ENCODE results near the gene TCF12.

The TCF12 gene

GRCh38 chr15:57319919-57320560 is 401.6 kb downstream of the TCF12 start:
- no peak for TF ChIP-seq CTCF (IDR thresholded peaks at IDR 0.05; ENCODE audit: control insufficient read depth, extremely low read depth, insufficient read depth)
- no peak for DNase-seq (ENCODE audit: low read depth)
- no peak overlapping the region for H3K4me3 ChIP-seq (ENCODE audit: low read depth, low read length)

GRCh38 chr15:57320631-57321220 is 402.3 kb downstream of the TCF12 start:
- H3K4me3 ChIP-seq (ENCODE audit: low read depth, low read length) = no peak overlapping the region
- TF ChIP-seq CTCF (IDR thresholded peaks at IDR 0.05; ENCODE audit: control insufficient read depth, extremely low read depth, insufficient read depth) = no peak
- no peak for DNase-seq (ENCODE audit: low read depth)

- TF ChIP-seq CTCF (IDR thresholded peaks at IDR 0.05; ENCODE audit: control insufficient read depth, extremely low read depth, insufficient read depth) = no peak
- DNase-seq (ENCODE audit: low read depth) = no peak
- H3K4me3 ChIP-seq (ENCODE audit: low read depth, low read length) = no peak overlapping the region
These were observed 403.0 kb downstream of the TCF12 start for GRCh38 chr15:57321485-57321884.

- no peak for DNase-seq (ENCODE audit: low read depth)
- no peak overlapping the region for H3K4me3 ChIP-seq (ENCODE audit: low read depth, low read length)
These were observed 403.6 kb downstream of the TCF12 start for GRCh38 chr15:57321973-57322601.

GRCh38 chr15:57322602-57323250 is 404.3 kb downstream of the TCF12 start:
- DNase-seq (ENCODE audit: low read depth) = no peak
- no peak for TF ChIP-seq CTCF (IDR thresholded peaks at IDR 0.05; ENCODE audit: control insufficient read depth, extremely low read depth, insufficient read depth)
- no peak overlapping the region for H3K4me3 ChIP-seq (ENCODE audit: low read depth, low read length)

More at GRCh38 chr15:57321973-57322601, 403.6 kb downstream of the TCF12 start:
- no peak for TF ChIP-seq CTCF (IDR thresholded peaks at IDR 0.05; ENCODE audit: control insufficient read depth, extremely low read depth, insufficient read depth)

GRCh38 chr15:57323299-57323805 is 404.9 kb downstream of the TCF12 start:
- no peak for DNase-seq (ENCODE audit: low read depth)
- TF ChIP-seq CTCF (IDR thresholded peaks at IDR 0.05; ENCODE audit: control insufficient read depth, extremely low read depth, insufficient read depth) = no peak
- no peak overlapping the region for H3K4me3 ChIP-seq (ENCODE audit: low read depth, low read length)
